GM12878 (cell line): ENCODE data around the gene CRIM1. TPM values are rescaled to one million over a fixed set of nuclear protein-coding genes. Genes with fewer than 3 reads are reported as not detected.

Experiments used
- ATAC-seq: fragments of 200-7000 bp; cut with Tn5 transposase; 3 replicates; pipeline ENCODE4 v1.9.1; 2020; ENCODE audit warnings: mild to moderate bottlenecking, moderate library complexity
- BruUV-seq: library from RNA; stranded (reverse); fragments of 400-500 nt; replicated peaks from 2 replicates; lab custom pipeline; 2021; lab: Mats Ljungman, UMichigan
- CTCF ChIA-PET: fragments of 300-600 bp; sonication (Branson Sonifier 250); formaldehyde crosslinking; extraction: SDS; loops from one replicate; lab custom pipeline; 2021; ENCODE audit warnings: inconsistent platforms; lab: Yijun Ruan, JAX
- POLR2A ChIA-PET: fragments of 350-600 bp; formaldehyde crosslinking; extraction: SDS; loops from one replicate; lab custom pipeline; 2021; ENCODE audit warnings: inconsistent platforms; lab: Charles Lee
- RAD21 ChIA-PET: fragments of 300-600 bp; sonication (Branson Sonifier 250); formaldehyde crosslinking; loops from one replicate; lab custom pipeline; 2023; ENCODE audit warnings: antibody characterized with exemption; ENCODE audit not compliant: unreplicated experiment; lab: Charles Lee
- SMC1A ChIA-PET: fragments of 300-600 bp; sonication (Branson Sonifier 250); formaldehyde crosslinking; loops from one replicate; lab custom pipeline; 2023; ENCODE audit not compliant: unreplicated experiment, uncharacterized antibody; lab: Charles Lee
- DNase-seq: peaks from one replicate; pipeline ENCODE4 v3.0.0-alpha.2; 2011; ENCODE audit warnings: low read depth, low spot score
- FAIRE-seq: peaks from 3 replicates; lab custom pipeline; 2011; peaks lifted over from hg19 to GRCh38; lab: Jason Lieb, UNC
- H2AFZ ChIP-seq: 2 replicates; pipeline ENCODE4 v1.6.0; 2011; ENCODE audit warnings: low read depth, low read length, control low read depth; ENCODE audit not compliant: control insufficient read depth
- H3K27ac ChIP-seq: 2 replicates; pipeline ENCODE4 v1.5.1; 2011; ENCODE audit warnings: control low read depth; ENCODE audit not compliant: control insufficient read depth, insufficient read depth
- H3K27me3 ChIP-seq, 2 experiments: replicated peaks in 1 of 2; 2 replicates each; pipeline versions ENCODE4 v1.6.0 to v1.6.1; 2011; ENCODE audit warnings: low read length in 1 of 2; ENCODE audit not compliant: control insufficient read depth in 2 of 2, insufficient read depth in 2 of 2
- H3K36me3 ChIP-seq, 2 experiments: 2 replicates each; pipeline ENCODE4 v1.5.1; 2011; ENCODE audit warnings: low read length in 1 of 2; ENCODE audit not compliant: control insufficient read depth in 2 of 2, insufficient read depth in 2 of 2
- H3K4me1 ChIP-seq: 2 replicates; pipeline ENCODE4 v1.6.1; 2011; ENCODE audit warnings: mild to moderate bottlenecking, low read length, moderate library complexity, mixed read lengths; ENCODE audit not compliant: control insufficient read depth, insufficient read depth
- H3K4me2 ChIP-seq: 2 replicates; pipeline ENCODE4 v1.6.0; 2011; ENCODE audit warnings: control low read depth; ENCODE audit not compliant: control insufficient read depth, insufficient read depth
- H3K4me3 ChIP-seq: fragments of 200-600 bp; sonication (generic); 2 replicates; pipeline ENCODE4 v1.5.1; 2016
- H3K79me2 ChIP-seq: 2 replicates; pipeline ENCODE4 v1.6.0; 2011; ENCODE audit warnings: low read length; ENCODE audit not compliant: control insufficient read depth, insufficient read depth
- H3K9ac ChIP-seq: 2 replicates; pipeline ENCODE4 v1.8.0; 2011; ENCODE audit warnings: low read length, control low read depth, mixed read lengths; ENCODE audit not compliant: control insufficient read depth, insufficient read depth
- H3K9me3 ChIP-seq: replicated peaks from 3 replicates; pipeline ENCODE4 v1.5.1; 2011; ENCODE audit warnings: mild to moderate bottlenecking, low read length; ENCODE audit not compliant: control insufficient read depth, insufficient read depth
- H4K20me1 ChIP-seq: 2 replicates; pipeline ENCODE4 v1.6.0; 2011; ENCODE audit not compliant: control insufficient read depth, insufficient read depth
- BCL3 ChIP-seq: IDR thresholded peaks from 2 replicates; pipeline ENCODE4 v1.6.1; 2011; ENCODE audit warnings: borderline replicate concordance, low read depth, mild to moderate bottlenecking, moderate library complexity, low read length; ENCODE audit not compliant: insufficient read depth, poor library complexity, severe bottlenecking
- CHD2 ChIP-seq: IDR thresholded peaks from 2 replicates; pipeline ENCODE4 v1.6.1; 2011; ENCODE audit warnings: low read depth, low read length, improper control_type of control experiment, borderline replicate concordance
- DPF2 ChIP-seq: fragments of 450-650 bp; IDR thresholded peaks from 2 replicates; pipeline ENCODE4 v1.6.1; 2017; ENCODE audit warnings: mild to moderate bottlenecking
- EP300 ChIP-seq, 2 experiments: fragments of 150-350 bp in 1 of 2; IDR thresholded peaks; 2 replicates each; pipeline ENCODE4 v1.6.1; 2011 to 2012; ENCODE audit warnings: low read depth in 2 of 2, low read length in 2 of 2, borderline replicate concordance in 1 of 2, improper control_type of control experiment in 1 of 2, inconsistent platforms in 1 of 2; ENCODE audit not compliant: control insufficient read depth in 1 of 2
- FOS ChIP-seq: IDR thresholded peaks from 3 replicates; pipeline ENCODE4 v1.6.1; 2011; ENCODE audit warnings: borderline replicate concordance; ENCODE audit not compliant: insufficient read length; ENCODE audit errors: extremely low read depth
- KLF5 ChIP-seq: fragments of 450-650 bp; IDR thresholded peaks from 2 replicates; pipeline ENCODE4 v1.6.1; 2014; ENCODE audit warnings: mild to moderate bottlenecking; ENCODE audit not compliant: partially characterized antibody
- NKRF ChIP-seq: fragments of 450-650 bp; conservative IDR thresholded peaks from 2 replicates; pipeline ENCODE4 v1.6.1; 2017; ENCODE audit warnings: mild to moderate bottlenecking, moderate library complexity
- NR2C1 ChIP-seq: fragments of 450-650 bp; IDR thresholded peaks from 2 replicates; pipeline ENCODE4 v1.6.1; 2017; ENCODE audit warnings: antibody characterized with exemption, mild to moderate bottlenecking, moderate library complexity
- NR2F1 ChIP-seq: fragments of 450-650 bp; conservative IDR thresholded peaks from 2 replicates; pipeline ENCODE4 v1.6.1; 2017; ENCODE audit warnings: mild to moderate bottlenecking
- SPI1 ChIP-seq: IDR thresholded peaks from 2 replicates; pipeline ENCODE4 v1.6.1; 2011; ENCODE audit warnings: low read depth, mild to moderate bottlenecking, low read length, moderate library complexity, borderline replicate concordance; ENCODE audit not compliant: insufficient read depth
- SUZ12 ChIP-seq: fragments of 200-600 bp; sonication (generic); IDR thresholded peaks from one replicate; pipeline ENCODE4 v1.6.1; 2018; ENCODE audit warnings: antibody characterized with exemption, mild to moderate bottlenecking; ENCODE audit not compliant: unreplicated experiment
- ZNF592 ChIP-seq: fragments of 450-650 bp; IDR thresholded peaks from 2 replicates; pipeline ENCODE4 v1.6.1; 2017; ENCODE audit warnings: mild to moderate bottlenecking, moderate library complexity
- ZNF622 ChIP-seq: fragments of 450-650 bp; IDR thresholded peaks from 2 replicates; pipeline ENCODE4 v1.6.1; 2017; ENCODE audit warnings: mild to moderate bottlenecking, inconsistent platforms
- WGBS: methylation state at CpG from one replicate; pipeline ENCODE4 v1.1.6; 2016; ENCODE audit warnings: low lambda C conversion rate; ENCODE audit not compliant: insufficient replicate concordance, insufficient coverage; ENCODE audit errors: missing lambda C conversion rate; 5-methylcytosine and 5-hydroxymethylcytosine counted together
- in situ Hi-C: fragments of 300-500 bp; cut with MboI; formaldehyde crosslinking; loops from 9 replicates; pipeline ENCODE4 v1.14.3; 2018; ENCODE audit warnings: mixed read lengths
- intact Hi-C: fragments of 100-400 bp; cut with micrococcal nuclease; formaldehyde crosslinking; loops from one replicate; pipeline ENCODE4 v1.14.2; 2022; ENCODE audit not compliant: unreplicated experiment
- polyA plus RNA-seq, 11 experiments: library from polyadenylated mRNA; depleted of rRNA in 4 of 11; unstranded in 6 of 11; stranded (reverse) in 5 of 11; fragments of >200 nt; fragmentation: Nextera tagmentation in 4 of 11; fragmentation: Illumina TruSeq in 1 of 11; extraction: Ambion mirVana in 4 of 11; extraction: Trizol in 1 of 11; gene quantifications; 1 replicate in 1 of 11; 2 replicates in 10 of 11; pipeline versions ENCODE4 v1.2.1 to v1.2.3, GENCODE V29; 2011 to 2016; ENCODE audit warnings: inconsistent platforms in 2 of 11, missing spikeins in 2 of 11, low read depth in 1 of 11
- total RNA-seq, 4 experiments: library from RNA; depleted of rRNA in 3 of 4; stranded (reverse); fragments of >200 nt in 3 of 4; fragmentation: Illumina TruSeq in 1 of 4; extraction: Trizol in 1 of 4; gene quantifications; 2 replicates each; pipeline versions ENCODE4 v1.2.1 to v1.2.3, GENCODE V29; 2013 to 2021

Gene CRIM1
- total and polyA plus RNA-seq, 10 of the 15 experiments (the other 5 are each of a cell fraction or from before 2014, with no cell fraction given) = 0.42 to 7.4 (median 3.1) TPM

GRCh38 chr2:36574560-36574959 is 219.0 kb downstream of the CRIM1 start:
- BruUV-seq = no TSS peak
- Histone ChIP-seq H3K36me3 (peaks cover 0 to 7% of the 10 kb centered on the region in 2 experiments; a peak in 2 of 4 replicates), H3K4me2 (no peak overlapping the region), H2AFZ (no peak overlapping the region), H3K79me2 (no peaks in the 10 kb centered on the region), H3K9me3 (no peaks in the 10 kb centered on the region), H4K20me1 (no peaks in the 10 kb centered on the region), H3K4me1 (0 out of 2 replicates have a peak, but pooled peaks cover 5% of the 10 kb centered on the region), H3K4me3 (no peak overlapping the region), H3K27ac (no peak overlapping the region), H3K9ac (no peak overlapping the region), H3K27me3 (no peaks in the 10 kb centered on the region)
- POLR2A ChIA-PET = no interaction called here
- CTCF ChIA-PET = no interaction called here
- in situ Hi-C loops (no loop called here), intact Hi-C loops (no loop called here)
- TF ChIP-seq FOS (no peak), NR2F1 (no peak), CHD2 (no peak), SUZ12 (no peak), BCL3 (no peak), EP300 (IDR thresholded peaks at IDR 0.05; ENCODE audit: borderline replicate concordance in 1 of 2, control insufficient read depth in 1 of 2, low read depth in 2 of 2, low read length in 2 of 2) (no peak), ZNF592 (no peak), DPF2 (no peak), KLF5 (no peak), SPI1 (no peak), ZNF622 (no peak), NR2C1 (no peak), NKRF (no peak)
- DNase-seq = no peak
- RAD21 ChIA-PET = no interaction called here
- SMC1A ChIA-PET = no interaction called here
- FAIRE-seq = no peak
- 96% methylated on average over 2 of the region's 2 CpGs for WGBS
- no peak for ATAC-seq
